ENCODE results near the gene BNIP3. TPM values are rescaled to one million over a fixed set of nuclear protein-coding genes. Genes with fewer than 3 reads are reported as not detected.

The BNIP3 gene
- polyA plus RNA-seq, 5 donors: 34.0 to 49.4 (median 39.1) TPM

DNA sequence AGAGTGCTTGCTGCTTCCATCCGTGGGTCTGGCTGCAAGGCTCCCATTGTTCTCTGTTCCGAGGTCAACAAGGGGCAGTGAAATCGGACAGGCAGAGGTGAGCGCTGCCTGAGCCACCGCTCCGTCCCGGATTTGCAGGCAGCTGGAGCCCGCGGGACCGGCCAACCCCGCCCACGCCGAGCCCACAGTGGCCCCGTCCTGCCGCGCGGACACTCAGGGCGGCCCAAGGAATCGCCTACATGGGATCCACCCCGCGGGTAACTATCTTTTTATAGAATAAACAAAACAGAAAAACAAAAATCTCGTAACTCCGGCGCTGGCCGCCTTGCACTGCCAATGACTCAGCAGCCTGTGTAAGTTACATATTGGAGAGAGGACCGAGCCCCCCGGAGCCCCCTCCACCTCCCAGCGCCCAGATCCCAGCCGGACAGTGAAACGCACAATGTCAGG lies 1.9 kb downstream of the BNIP3 start:
- DNase-seq: peak in 1 of 2 donors; percentile 17

DNA sequence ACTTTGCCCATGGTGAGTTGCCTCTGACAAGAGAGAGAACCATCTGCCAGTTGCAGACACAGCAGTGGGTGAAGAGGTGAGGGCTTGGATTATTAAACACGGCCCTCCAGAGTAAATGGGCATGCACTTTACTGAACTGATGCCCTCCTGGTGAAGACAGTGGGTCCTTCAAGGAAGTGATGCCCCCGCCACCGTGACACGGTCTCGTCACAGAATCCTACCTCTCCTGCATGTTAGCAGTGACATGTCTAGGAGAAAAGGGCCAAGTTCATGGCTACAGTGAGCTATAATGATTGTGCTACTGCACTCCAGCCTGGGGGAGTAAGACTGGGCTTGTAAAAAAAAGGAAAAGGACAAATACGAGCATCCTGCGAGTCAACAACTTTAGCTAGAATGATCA lies 2.4 kb downstream of the BNIP3 start:
- DNase-seq: no peak

DNA sequence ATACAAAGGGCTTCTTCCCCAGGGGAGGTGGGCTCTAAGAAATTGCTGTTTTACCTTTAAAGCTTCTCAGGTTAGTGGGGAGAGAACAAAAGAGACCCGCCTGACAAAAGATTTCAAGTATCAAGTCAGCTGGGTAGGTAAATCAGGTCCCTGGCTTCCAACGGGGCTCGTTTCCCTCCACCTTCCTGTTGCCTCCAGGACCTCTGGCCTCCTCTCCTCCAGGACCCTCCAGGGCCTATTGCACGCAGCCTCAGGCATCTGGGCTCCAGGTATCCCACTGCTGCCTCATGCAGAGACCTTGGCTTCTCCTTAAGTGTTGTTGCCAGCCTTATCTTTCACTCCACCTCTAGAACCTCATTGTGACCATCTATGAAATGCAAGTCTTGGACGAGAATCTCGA lies 2.9 kb downstream of the BNIP3 start:
- DNase-seq: no peak

DNA sequence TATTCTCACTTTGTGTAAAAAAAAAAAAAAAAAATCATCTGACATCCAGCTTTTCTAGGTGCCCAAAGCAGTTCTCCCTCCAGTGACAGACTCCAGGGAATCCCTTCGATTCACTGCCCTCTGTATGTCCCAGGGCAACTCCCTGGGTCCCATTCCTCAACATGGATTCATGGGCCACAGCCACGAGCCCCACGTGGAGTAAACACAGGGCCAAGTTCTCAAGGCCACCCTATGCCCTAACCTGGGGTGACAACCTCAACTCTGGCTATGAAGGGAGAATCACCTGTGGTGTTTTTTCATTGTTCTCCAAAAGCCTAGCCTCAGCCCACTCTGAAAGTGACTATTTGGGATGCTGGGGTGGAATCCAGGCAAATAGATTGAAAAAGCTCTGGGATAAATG lies 3.4 kb downstream of the BNIP3 start:
- DNase-seq: no peak

DNA sequence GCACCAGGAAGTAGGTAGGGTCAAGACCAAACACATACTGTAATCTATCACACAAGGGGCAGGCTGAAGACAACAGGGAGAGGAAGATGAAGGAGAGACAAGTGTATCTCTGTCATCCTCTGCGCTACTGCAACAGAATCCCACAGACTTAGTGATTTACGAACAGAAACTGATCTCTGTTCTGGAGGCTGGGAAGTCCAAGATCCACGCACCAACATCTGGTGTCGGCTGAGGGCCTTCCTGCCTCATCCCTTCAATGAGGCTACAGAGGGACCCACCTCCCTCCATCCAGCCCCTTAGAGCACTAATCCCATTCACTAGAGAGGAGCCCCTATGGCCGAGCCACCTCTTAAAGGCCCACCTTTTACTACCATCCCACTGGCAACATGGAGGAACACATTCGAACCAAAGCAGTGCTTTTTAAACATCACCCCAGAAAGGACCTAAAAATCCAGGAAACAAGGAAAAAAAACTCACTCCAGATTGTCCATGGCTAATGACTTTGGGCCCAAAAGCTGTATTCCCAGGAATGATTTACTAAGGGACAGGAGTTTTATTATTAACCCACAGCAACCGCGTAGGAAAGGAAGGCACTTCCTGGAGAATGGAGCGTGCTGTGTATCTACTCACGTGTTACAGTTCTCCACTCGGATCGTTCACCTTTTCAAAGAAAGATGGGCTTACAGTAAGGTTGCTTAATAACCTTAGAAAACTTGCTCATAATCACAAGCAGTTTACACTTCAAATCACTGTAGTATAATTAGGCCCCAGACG lies 4.2 kb downstream of the BNIP3 start:
- DNase-seq: no peak

DNA sequence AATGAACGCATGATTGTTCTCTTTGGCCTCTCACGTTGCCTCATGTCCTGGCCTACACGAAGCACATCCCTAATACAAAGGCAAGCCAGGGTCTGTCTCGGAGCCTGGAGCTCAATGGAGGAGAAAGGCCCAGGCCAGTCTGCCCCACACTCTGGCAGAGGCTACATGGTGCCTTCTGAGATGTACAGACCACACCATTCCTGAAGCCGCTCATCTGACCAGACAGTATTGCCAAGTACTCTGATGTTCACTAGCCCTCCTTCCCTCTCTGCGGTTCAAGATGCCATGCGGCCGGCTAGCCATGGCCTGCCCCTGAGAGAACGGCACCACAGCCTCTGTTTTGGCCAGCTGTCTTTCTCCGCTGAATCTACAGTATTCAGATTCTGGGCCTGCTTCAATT lies 5.9 kb downstream of the BNIP3 start:
- no peak for DNase-seq

DNA sequence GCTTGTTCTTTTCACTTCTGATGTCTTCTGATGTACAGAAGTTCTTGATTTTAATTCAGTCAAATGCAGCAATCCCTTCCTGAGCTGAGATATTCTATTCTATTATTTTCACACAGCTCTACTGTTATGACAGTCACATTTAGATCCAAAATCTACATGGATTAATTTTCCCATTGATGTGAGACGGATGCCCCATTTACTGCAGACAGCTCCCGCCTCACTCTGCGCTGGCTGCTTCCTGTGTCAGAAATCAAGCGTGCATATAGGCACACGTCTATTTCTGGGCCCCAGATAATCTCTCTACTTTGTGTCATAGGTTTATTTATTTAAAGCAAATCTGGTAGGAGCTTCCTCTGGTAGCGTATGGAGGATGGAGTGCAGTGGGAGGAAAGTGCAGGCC lies 6.7 kb downstream of the BNIP3 start:
- no peak for DNase-seq

DNA sequence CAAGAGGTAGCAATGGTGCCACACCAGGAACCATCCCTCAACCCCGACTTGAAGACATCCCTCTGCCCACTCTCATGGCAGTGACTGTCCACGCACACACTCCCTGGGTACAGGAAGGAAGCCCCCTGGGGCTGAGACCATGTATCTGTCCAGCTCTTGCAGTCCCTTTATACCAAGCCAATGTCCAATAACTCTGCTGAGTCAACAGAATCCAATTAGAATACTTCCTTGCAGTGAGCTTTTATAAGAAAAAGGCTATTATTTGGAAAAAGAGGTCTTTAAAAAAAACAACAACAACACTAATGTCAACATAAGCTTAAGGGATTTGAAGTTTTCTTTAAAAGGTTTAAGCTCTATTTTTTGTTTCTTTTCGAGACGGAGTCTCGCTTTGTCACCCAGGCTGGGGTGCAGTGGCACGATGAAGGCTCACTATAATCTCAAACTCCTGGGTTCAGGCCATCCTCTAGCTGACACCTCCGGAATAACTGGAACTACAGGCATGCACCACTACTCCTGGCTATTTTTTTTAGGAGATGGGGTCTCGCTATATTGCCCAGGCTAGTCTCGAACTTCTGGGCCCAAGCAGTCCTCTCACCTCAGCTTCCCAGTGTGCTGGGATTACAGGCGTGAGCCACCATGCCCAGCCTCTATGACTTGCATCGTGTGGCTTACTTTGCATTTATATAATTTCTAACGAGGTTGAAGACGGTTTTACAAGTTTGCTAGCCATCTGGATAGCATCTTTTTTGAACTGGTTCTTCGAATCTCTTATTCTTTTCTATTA lies 7.5 kb downstream of the BNIP3 start:
- DNase-seq: no peak

DNA sequence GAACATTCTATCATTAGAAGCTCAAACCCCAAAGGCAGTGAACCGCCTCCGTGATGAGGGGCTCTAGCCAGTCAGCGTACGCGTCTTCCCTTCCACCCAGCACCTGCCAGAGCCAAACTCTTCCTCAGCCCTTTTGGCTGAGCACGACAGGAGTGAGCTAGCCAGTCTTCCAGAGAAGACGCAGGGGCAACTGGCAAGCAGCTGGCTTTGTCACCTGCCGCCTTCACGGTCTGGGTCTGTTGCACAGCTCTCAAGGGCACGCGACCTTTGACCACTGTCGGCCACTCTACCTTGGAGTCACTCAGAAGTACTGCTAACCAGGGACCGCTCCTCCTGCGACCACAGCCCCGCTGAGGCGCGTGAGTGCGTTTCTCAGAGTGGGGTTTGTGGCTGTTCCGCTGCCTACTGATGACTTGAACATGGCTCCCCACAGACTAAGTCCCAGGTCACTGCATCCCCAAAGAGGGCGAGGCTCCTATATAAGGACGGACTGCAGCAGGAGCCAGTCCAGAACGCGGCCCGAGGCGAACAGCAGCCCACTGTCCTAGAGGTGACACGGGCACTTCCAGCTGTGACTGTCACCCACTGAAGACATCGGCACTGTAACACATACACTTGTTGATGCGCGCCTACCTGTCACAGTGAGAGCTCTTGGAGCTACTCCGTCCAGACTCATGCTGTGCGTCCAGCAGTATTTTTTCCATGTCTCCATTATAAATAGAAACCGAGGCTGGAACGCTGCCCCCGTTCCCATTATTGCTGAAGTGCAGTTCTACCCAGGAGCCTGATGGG lies 8.4 kb downstream of the BNIP3 start:
- DNase-seq: no peak

DNA sequence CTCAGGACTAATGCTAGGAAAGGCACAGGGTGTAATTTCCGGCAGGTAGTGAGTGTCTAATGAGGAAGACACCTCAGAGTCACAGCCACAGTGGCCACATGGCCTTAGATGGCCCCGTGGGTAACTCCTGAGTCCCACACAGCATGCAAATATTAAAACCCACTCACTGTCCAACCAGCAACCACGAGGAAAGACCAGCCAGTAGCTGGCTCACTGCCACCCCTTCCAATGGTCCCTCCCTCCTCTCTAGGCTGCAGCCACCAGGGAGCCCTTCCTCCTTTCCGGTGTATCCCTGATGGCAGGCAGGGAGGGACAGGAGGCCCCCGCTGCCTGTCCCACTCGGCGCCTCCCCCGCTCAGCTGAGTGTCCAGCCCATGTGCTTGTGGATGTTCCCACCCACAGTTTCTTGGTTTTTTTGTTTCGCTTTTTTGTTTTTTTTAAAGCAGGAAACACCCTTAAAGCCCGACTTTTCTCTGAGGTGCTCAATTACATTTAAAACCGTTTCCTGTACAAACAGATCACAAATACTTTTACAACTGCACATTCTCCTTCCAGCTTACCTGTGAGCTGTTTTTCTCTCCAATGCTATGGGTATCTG lies 9.2 kb downstream of the BNIP3 start:
- peak in 1 of 2 donors; percentile 24 for DNase-seq

DNA sequence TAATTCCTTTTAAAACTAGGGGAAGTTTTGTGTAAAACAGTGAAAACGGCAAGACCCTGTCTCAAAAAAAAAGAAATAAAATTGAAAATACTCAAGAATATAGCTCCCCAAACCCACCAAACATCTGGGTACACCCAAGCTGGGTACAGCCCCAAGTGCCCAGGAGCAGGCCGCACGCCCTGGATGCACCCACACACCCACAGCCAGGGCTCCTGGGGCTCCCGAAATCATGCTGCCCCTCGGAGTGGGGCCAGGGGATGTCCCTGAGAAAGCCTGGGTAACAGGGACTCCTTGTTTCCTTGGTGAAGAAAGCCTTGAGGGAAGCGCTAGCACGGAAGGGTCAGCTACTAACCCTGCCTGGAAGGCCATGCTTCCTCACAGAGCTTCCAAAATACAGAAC lies 10.1 kb downstream of the BNIP3 start:
- DNase-seq: no peak

DNA sequence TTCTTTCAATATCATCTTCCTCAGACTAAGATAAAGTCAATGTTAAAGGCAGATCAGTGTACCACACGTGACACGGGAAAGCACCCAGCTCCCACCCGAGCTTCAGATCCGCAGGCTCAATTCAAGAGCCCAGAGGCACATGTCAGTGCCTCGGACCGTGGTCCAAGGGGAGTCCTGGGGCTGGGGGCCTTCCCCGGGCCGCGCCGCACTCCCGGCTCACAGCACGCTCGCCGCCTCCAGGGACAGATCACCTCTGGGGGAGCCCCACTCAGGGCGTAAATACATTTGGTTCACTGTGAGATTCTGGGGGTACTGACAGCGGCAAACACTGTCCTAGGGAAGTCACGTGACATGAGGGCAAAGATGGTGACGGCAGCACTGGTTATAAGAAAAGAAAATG lies 10.8 kb downstream of the BNIP3 start:
- DNase-seq: no peak

DNA sequence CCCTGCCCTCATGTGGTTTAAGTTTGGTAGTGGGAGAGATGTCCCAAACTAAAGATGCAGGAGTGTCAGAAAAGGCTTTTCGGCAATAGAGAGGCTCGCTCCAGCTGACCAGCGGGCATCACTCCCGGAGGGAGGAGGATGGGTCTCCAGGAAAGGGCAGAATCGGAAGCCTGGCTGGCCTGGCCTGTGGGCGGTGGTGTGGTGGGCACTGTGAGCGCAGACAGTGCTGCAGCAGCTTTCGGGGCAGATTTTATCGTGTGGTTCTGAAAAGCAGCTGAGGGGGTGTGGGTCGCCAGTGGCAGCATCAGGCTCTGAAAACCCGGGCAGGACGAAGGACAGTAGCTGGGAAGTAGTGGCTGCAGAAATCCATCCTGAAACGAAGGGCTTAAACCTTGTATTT lies 12.8 kb downstream of the BNIP3 start:
- DNase-seq: no peak

DNA sequence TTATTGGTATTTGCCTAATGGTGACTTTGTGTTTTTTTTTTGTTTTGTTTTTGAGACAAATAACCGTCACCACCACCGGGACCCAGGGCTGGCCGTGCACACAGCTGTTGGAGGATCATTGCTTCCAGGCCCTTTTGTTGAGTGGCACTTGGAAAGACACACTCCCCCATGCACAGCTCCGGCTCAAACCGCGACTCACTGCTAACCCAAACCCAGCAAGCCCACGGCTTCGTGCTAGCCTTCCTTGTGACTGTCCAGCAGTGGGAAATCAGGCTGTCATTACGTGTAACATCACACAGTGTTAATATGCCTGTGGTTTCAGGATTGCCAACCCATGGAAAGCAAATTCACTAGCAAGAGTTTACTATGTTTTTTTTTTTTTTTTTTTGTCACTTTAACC lies 17.4 kb downstream of the BNIP3 start:
- no peak for DNase-seq

DNA sequence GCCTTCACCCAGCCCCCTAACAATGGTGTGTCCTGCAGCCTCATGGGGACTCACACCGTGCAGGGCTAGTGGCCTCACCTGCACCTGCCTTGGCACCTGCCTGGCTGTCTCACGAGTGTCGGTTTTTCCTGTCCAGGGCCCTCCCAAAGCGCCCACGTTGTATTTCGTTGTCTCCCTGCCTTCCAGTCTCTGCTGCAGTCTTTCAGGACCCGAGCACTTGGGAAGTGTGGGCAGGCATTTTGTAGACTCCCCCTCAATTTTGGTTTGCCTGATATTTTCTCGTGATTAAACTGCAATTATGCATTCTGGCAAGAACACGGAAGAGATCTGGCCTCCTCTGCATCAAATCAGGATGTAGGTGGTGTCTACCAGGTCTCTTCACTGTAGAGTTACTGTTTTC lies 17.9 kb downstream of the BNIP3 start:
- no peak for DNase-seq

DNA sequence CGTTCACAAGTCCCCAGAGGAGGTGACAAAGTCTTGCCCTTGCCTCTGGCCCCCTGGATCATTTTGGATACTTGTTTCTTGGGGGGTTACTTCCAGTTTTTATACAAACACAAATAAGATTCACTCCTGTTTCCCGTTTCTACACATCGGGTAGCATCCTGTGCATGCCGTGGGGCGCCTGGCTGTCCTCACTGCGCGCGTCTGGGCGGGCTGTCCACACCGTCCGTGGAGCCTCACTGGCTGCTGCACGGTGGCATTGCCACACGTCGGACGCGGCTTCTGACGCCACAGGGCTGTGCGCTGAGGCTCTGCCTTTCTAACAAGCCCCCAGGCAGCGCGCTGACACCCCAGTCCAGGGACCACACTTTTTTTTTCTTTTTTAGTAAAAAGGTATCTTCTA lies 18.4 kb downstream of the BNIP3 start:
- DNase-seq: no peak

DNA sequence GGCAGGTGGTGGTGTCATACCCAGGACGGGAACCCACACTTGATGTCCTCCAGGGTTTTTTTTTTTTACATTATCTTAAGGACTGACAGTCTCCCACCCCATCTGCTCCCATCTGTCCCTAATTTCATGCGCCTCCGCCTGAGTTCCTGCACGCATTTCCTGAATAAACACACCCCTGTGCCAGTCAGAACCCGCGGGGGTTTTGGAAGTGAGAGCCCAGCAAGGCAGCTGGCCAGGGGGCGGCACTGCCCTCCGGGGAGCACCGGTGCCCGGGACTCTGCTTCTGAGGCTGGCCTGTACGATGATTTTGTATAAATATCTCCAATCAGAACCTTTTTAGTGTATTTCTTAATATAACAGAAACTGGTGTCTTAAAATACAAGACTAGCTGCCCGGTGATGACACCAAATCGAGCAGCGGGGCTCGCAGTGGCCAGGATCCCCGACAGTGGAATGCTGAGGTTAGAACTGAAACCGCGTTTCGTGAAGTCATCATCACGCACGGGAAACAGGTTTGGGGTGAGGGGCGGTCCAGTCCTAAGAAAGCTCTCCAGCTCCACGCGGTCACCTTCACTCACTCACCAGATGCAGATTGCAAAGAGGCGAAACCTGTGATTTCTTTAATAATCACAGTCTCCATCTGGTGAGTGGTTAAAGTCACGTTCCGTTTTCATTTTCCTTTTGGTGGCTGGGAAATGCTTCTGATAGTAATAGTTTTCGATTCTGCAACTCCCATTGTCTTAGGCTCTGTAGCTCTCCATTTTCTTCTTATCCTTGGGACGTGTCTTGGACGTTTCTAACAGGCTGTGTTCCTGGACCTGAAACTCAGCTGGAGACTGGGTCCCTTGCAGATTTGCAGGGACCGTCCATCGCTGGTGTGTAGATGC lies 19.7 kb downstream of the BNIP3 start:
- DNase-seq: no peak

DNA sequence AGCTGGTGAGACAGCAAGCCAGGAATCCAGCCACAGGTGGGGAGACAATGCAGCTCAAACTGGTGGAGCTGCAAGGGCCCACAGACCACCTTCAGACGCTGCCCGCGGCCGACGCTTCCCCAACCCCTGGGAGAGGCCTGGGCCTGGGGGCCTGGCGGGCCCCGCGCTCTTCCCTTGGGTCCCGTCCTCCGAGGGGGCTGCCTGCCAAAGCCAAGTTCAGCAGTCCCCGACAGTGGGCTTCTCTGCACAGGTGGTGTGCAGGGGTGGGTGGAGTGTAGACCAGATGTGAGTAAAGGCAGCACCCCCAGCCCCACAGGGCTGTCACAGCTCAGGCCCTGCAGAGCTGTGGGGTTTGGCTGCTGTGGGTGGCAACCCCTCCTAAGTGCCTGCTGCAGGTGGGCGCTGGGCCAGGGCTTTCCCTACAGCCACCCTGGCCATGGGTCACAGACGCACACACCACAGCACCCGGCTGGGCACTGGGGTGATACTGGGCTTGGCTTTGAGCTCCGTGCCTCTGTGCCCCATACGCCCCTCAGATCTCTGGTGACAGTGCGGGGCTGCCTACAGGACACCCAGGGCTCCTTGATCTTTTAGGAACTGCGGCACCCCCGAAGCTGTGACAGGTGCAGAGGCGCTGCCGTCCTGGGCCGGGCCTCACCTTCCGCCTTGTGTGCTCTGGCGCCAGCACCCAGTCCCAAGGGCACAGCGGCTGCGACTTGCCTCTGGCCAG lies 20.5 kb downstream of the BNIP3 start:
- no peak for DNase-seq

DNA sequence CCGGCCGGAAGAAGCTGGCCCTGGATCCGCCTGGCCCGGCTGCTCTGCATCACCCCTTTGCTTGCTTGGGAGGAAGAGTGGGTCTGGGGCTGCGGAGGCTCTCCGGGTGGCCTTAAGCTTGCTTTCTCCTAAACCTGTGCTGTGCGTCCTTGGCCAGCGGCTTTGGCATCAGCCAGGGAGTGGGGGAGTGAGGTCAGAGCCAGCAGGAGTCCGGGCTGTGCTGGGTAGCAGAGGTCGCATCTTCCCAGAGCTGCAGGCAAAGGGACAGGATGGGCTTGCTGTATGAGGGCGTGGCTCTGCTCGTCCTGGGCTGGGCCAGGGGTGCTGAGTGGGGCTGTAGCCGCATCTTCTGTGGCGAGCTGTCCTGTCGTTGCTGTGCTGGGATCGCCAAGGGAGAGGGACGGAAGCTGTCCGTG lies 21.1 kb downstream of the BNIP3 start:
- no peak for DNase-seq

DNA sequence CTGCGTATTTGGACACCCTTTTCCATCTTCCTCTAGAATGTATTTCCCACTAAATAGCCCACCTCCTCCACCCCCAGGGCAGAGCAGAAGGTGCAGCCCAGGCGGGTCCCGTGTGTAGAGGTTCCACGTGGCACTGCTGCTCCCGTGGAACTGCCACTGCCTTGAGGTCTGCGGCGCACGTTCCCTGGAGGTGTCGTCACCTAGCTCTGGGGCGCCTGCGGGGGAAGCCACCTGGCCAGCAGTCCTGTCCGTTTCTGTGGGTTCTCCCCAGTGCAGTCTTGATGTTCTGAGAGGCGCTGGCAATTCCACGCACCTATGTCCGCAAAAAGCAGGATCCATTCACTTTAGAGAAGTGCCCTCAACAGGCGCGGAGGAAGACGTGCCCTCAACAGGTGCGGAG lies 21.9 kb downstream of the BNIP3 start:
- no peak for DNase-seq
